GM23248 (cell line): ENCODE results near the gene RNF213. TPM values are rescaled to one million over a fixed set of nuclear protein-coding genes. Genes with fewer than 3 reads are reported as not detected.
A peak's percentile ranks its signal among the peaks of the same experiment; 100 is the strongest.

ENCODE experiments used
- DNase-seq: peaks from one replicate; pipeline ENCODE4 v3.0.0-alpha.2; 2015
- H2AFZ ChIP-seq: fragments of 200-600 bp; sonication (generic); 2 replicates; pipeline ENCODE4 v1.6.1; 2016; ENCODE audit warnings: antibody characterized with exemption
- H3F3A ChIP-seq: fragments of 200-600 bp; sonication (generic); 2 replicates; pipeline ENCODE4 v1.6.1; 2016; ENCODE audit warnings: mild to moderate bottlenecking, antibody characterized with exemption, mixed run types; ENCODE audit not compliant: insufficient read depth
- H3K27ac ChIP-seq: fragments of 200-600 bp; sonication (generic); 2 replicates; pipeline ENCODE4 v1.5.1; 2016; ENCODE audit warnings: mild to moderate bottlenecking
- H3K27me3 ChIP-seq: fragments of 200-600 bp; sonication (generic); replicated peaks from 2 replicates; pipeline ENCODE4 v1.6.1; 2016; ENCODE audit warnings: mild to moderate bottlenecking; ENCODE audit not compliant: insufficient read depth
- H3K36me3 ChIP-seq: fragments of 200-600 bp; sonication (generic); 2 replicates; pipeline ENCODE4 v1.6.1; 2016; ENCODE audit warnings: low read depth, mild to moderate bottlenecking
- H3K4me1 ChIP-seq: fragments of 200-600 bp; sonication (generic); 2 replicates; pipeline ENCODE4 v1.6.1; 2016; ENCODE audit warnings: mild to moderate bottlenecking; ENCODE audit not compliant: insufficient read depth
- H3K4me2 ChIP-seq: fragments of 200-600 bp; sonication (generic); one replicate; pipeline ENCODE4 v1.6.1; 2016; ENCODE audit warnings: mild to moderate bottlenecking; ENCODE audit not compliant: unreplicated experiment
- H3K4me3 ChIP-seq: fragments of 200-600 bp; sonication (generic); 2 replicates; pipeline ENCODE4 v1.5.1; 2016; ENCODE audit warnings: mild to moderate bottlenecking
- H3K79me2 ChIP-seq: fragments of 200-600 bp; sonication (generic); 2 replicates; pipeline ENCODE4 v1.6.1; 2016; ENCODE audit warnings: mild to moderate bottlenecking; ENCODE audit not compliant: insufficient read depth
- H3K9ac ChIP-seq: fragments of 200-600 bp; sonication (generic); 2 replicates; pipeline ENCODE4 v1.6.1; 2016; ENCODE audit warnings: mild to moderate bottlenecking
- H3K9me2 ChIP-seq: fragments of 200-600 bp; sonication (generic); 2 replicates; pipeline ENCODE4 v1.6.1; 2016; ENCODE audit warnings: mixed run types, mild to moderate bottlenecking, moderate library complexity; ENCODE audit not compliant: insufficient read depth
- H3K9me3 ChIP-seq: fragments of 200-600 bp; sonication (generic); one replicate; pipeline ENCODE4 v1.6.1; 2017; ENCODE audit warnings: low read depth
- H4K20me1 ChIP-seq: fragments of 200-600 bp; sonication (generic); 2 replicates; pipeline ENCODE4 v1.6.0; 2016; ENCODE audit not compliant: insufficient read depth
- EZH2 ChIP-seq: fragments of 200-600 bp; sonication (generic); IDR thresholded peaks from 2 replicates; pipeline ENCODE4 v1.6.1; 2018; ENCODE audit warnings: antibody characterized with exemption, mild to moderate bottlenecking; ENCODE audit not compliant: insufficient read depth, poor library complexity, severe bottlenecking
- EZH2phosphoT487 ChIP-seq: fragments of 200-600 bp; sonication (generic); IDR thresholded peaks from 2 replicates; pipeline ENCODE4 v1.6.1; 2018; ENCODE audit warnings: antibody characterized with exemption, moderate library complexity, mild to moderate bottlenecking, low read depth; ENCODE audit not compliant: insufficient read depth
- WGBS, 2 experiments: methylation state at CpG; one replicate each; pipeline ENCODE4 v1.1.6; 2015 to 2017; ENCODE audit warnings: low lambda C conversion rate in 2 of 2, low coverage in 1 of 2; ENCODE audit errors: missing lambda C conversion rate in 2 of 2; 5-methylcytosine and 5-hydroxymethylcytosine counted together
- in situ Hi-C: fragments of 300-500 bp; cut with MboI; formaldehyde crosslinking; loops from 2 replicates; pipeline ENCODE4 v1.15.0; 2020
- polyA plus RNA-seq: library from polyadenylated mRNA; unstranded; fragments of >200 nt; fragmentation: Nextera tagmentation; extraction: Ambion mirVana; gene quantifications from 2 replicates; pipeline ENCODE4 v1.2.1, GENCODE V29; 2016
- total RNA-seq: library from RNA; depleted of rRNA; stranded (reverse); fragments of >200 nt; shearing (Covaris generic); gene quantifications from 2 replicates; pipeline ENCODE4 v1.2.3, GENCODE V29; 2014

The RNF213 gene
- total and polyA plus RNA-seq, 2 experiments from 2014 or later: 18.8 to 45.0 TPM

- Histone ChIP-seq H3K9me3 (no peaks in the 10 kb centered on the region), H3K79me2 (no peaks in the 10 kb centered on the region), H3K4me1 (no peaks in the 10 kb centered on the region), H4K20me1 (no peaks in the 10 kb centered on the region), H3K9ac (no peak overlapping the region), H3F3A (peaks cover 4% of the 10 kb centered on the region; the same call in 1 of the 2 replicates), H3K27ac (no peak overlapping the region), H3K36me3 (peaks cover 39% of the 10 kb centered on the region), H3K9me2 (no peaks in the 10 kb centered on the region), H3K4me3 (no peak overlapping the region), H3K4me2 (no peak overlapping the region), H3K27me3 (no peaks in the 10 kb centered on the region), H2AFZ (no peak overlapping the region)
- WGBS, 2 experiments: 89 to 95% methylated on average over 13 of the region's 13 CpGs
- no peak for DNase-seq
- in situ Hi-C loops: no loop called here
- TF ChIP-seq EZH2 (no peak), EZH2phosphoT487 (no peak)
These were observed 99.7 kb downstream of the RNF213 start for GRCh38 chr17:80360396-80360795.

- Histone ChIP-seq H3K4me3 (no peak overlapping the region), H3K9ac (no peak overlapping the region), H3K79me2 (no peaks in the 10 kb centered on the region), H3K27ac (no peak overlapping the region), H3K27me3 (no peaks in the 10 kb centered on the region), H3K36me3 (peaks cover 44% of the 10 kb centered on the region), H3K9me2 (no peaks in the 10 kb centered on the region), H2AFZ (no peak overlapping the region), H3K9me3 (no peaks in the 10 kb centered on the region), H4K20me1 (no peaks in the 10 kb centered on the region), H3F3A (peaks cover 4% of the 10 kb centered on the region; the same call in 1 of the 2 replicates), H3K4me2 (no peak overlapping the region), H3K4me1 (no peaks in the 10 kb centered on the region)
- TF ChIP-seq EZH2 (no peak), EZH2phosphoT487 (no peak)
- in situ Hi-C loops: no loop called here
- DNase-seq: peak; percentile 27
- WGBS, 2 experiments: 90 to 92% methylated on average over 18 of the region's 18 CpGs
These were observed 101.0 kb downstream of the RNF213 start for GRCh38 chr17:80361495-80362220.

DNA sequence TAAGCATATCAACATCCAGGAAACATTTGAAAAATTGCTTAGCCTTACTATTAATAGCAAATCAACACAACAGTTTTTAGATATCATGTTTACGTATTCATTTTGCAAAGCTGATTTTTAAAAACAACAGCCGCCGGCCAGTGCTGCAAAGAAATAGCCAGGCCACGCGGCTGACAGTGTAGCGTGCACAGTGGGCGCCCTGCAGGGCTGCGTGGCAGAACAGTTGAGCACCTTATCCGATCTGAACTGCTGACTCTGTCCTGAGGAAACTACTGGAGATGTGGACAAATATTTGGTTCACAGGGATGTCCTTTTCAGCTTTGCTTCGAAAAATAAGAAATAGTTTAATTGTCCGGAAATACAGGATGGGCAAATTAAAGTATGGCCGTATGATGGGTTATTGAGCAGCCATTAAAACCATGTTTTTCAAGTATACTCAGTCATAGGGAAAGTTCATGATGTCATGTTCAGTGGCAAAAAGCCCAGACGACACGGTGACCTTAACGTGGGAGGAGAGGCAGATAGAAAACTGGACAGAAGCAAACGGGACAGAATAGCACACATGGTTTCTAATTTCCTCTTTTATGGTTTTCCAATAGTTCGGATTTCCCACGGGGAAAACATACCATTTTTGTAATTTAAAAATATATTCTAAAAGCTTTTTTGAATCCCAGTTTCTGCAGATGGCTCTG, 101.9 kb downstream of the RNF213 start:
- peak; percentile 38 for DNase-seq
- no peaks in the 10 kb centered on the region for H3K79me2 ChIP-seq
- no peak overlapping the region for H2AFZ ChIP-seq
- peaks cover 4% of the 10 kb centered on the region; the same call in 1 of the 2 replicates for H3F3A ChIP-seq
- no peak overlapping the region for H3K4me3 ChIP-seq
- no peaks in the 10 kb centered on the region for H3K27me3 ChIP-seq
- H3K9ac ChIP-seq: no peak overlapping the region
- no peaks in the 10 kb centered on the region for H3K4me1 ChIP-seq
- in situ Hi-C loops: no loop called here
- H3K9me3 ChIP-seq: no peaks in the 10 kb centered on the region
- no peaks in the 10 kb centered on the region for H3K9me2 ChIP-seq
- H4K20me1 ChIP-seq: no peaks in the 10 kb centered on the region
- H3K4me2 ChIP-seq: no peak overlapping the region
- TF ChIP-seq EZH2phosphoT487 (no peak), EZH2 (no peak)
- peaks cover 42% of the 10 kb centered on the region for H3K36me3 ChIP-seq
- no peak overlapping the region for H3K27ac ChIP-seq
- WGBS, 2 experiments: 72% methylated on average over 18 of the region's 18 CpGs

DNA sequence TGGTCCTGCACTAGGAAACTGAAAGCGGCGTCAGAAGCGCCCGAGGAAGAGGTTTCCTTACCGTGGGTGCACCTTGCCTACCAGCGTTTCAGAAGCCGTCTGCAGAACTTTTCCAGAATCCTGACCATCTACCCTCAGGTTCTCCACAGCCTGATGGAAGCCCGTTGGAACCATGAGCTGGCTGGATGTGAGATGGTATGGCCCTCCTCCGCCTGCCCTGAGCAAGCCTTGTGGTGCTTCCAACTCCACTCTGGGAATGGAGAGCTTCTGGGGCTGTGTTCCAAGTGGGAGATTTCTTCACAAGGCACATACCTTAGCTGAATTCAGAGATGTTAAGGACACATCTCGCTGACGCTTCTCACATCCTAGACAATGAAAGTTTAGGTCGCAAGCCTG, 102.5 kb downstream of the RNF213 start:
- Histone ChIP-seq H4K20me1 (no peaks in the 10 kb centered on the region), H3K4me1 (no peaks in the 10 kb centered on the region), H3K9ac (no peak overlapping the region), H3K4me2 (no peak overlapping the region), H3K36me3 (peaks cover 40% of the 10 kb centered on the region), H3K9me3 (no peaks in the 10 kb centered on the region), H3K9me2 (no peaks in the 10 kb centered on the region), H3K79me2 (no peaks in the 10 kb centered on the region), H3F3A (peaks cover 4% of the 10 kb centered on the region; the same call in 1 of the 2 replicates), H3K27me3 (no peaks in the 10 kb centered on the region), H2AFZ (no peak overlapping the region), H3K4me3 (no peak overlapping the region), H3K27ac (no peak overlapping the region)
- 90 to 93% methylated on average over 12 of the region's 12 CpGs for WGBS, 2 experiments
- no peak for TF ChIP-seq EZH2phosphoT487
- no peak for TF ChIP-seq EZH2
- in situ Hi-C loops: no loop called here
- no peak for DNase-seq
